Right cardiac atrium (tissue), 5 donors: ENCODE data around the gene LAMC2. TPM values are rescaled to one million over a fixed set of nuclear protein-coding genes. Genes with fewer than 3 reads are reported as not detected.

ENCODE experiments used
- ATAC-seq, 2 donors: fragments of 200-7000 bp; cut with Tn5 transposase; one replicate each; pipeline versions ENCODE4 v1.8.0 to v1.9.1; 2020; ENCODE audit warnings: moderate library complexity in 2 of 2, mild to moderate bottlenecking in 1 of 2
- DNase-seq, 3 donors: peaks; one replicate each; pipeline ENCODE4 v3.0.0-alpha.2; 2020
- H3K27ac ChIP-seq: one replicate; pipeline ENCODE4 v1.5.1; 2013; ENCODE audit warnings: mild to moderate bottlenecking, low read length, control low read depth, moderate library complexity
- H3K27me3 ChIP-seq: one replicate; pipeline ENCODE4 v1.6.1; 2013; ENCODE audit not compliant: control insufficient read depth, insufficient read depth
- H3K4me1 ChIP-seq: one replicate; pipeline ENCODE4 v1.6.1; 2013; ENCODE audit warnings: low read length; ENCODE audit not compliant: control insufficient read depth, insufficient read depth
- H3K4me3 ChIP-seq: one replicate; pipeline ENCODE4 v1.5.1; 2013; ENCODE audit warnings: low read length, control low read depth
- H3K9me3 ChIP-seq: one replicate; pipeline ENCODE4 v1.6.1; 2013; ENCODE audit warnings: low read length; ENCODE audit not compliant: control insufficient read depth
- WGBS: extraction: QIAGEN DNeasy Blood & Tissue Kit; methylation state at CpG from one replicate; pipeline ENCODE4 v1.1.7; 2013; 5-methylcytosine and 5-hydroxymethylcytosine counted together
- intact Hi-C, 4 donors: fragments of 100-400 bp; cut with DNase I; formaldehyde crosslinking; loops; one replicate each; pipeline versions ENCODE4 v1.11.0 to v1.14.0; 2022 to 2023
- polyA plus RNA-seq: library from polyadenylated mRNA; stranded (reverse); fragments of 200-250 nt; gene quantifications from one replicate; pipeline ENCODE4 v1.2.3, GENCODE V29; 2013
- total RNA-seq, 4 donors: library from RNA; stranded (reverse); fragmentation: NEBNext Ultra II Directional; extraction: Animal tissue kit (Norgen Biotek cat#: 25700); gene quantifications; one replicate each; pipeline ENCODE4 v1.2.1, GENCODE V29; 2021
- donor health status: healthy with polysubstance abuse.
- donor health status: DM: no; HTN: yes; CAD: no.
- donor health status: DM: no; HTN: no; CAD: no.
- donor health status: DM: no; HTN: yes; CAD: no; lungs with severe emphysema.
- donor health status: DM: yes; HTN: yes; CAD: no.

LAMC2 gene
- total and polyA plus RNA-seq, 5 donors: 0.70 to 3.0 (median 1.3) TPM

DNA sequence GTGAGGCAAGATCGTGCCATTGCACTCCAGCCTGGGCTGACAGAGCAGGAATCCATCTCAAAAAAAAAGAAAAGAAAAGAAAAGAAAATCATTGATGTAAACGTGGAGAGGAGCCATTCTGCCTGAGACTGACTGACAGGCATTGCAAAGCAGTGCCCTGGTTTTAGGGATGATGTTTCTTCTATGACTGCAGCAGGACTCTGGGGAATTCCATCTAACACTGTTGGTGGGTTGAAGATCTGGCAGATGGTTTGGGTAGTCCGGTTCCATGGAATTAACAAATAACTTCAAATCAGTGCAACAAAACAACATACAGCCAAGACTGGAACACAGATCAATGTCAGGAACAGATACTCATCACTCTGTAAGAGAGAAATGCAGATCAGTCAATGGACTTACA lies 17.8 kb upstream of the LAMC2 start:
- ATAC-seq (no peak), DNase-seq (no peak)
- no peaks in the 10 kb centered on the region for H3K4me1 ChIP-seq
- H3K27me3 ChIP-seq: no peaks in the 10 kb centered on the region
- H3K27ac ChIP-seq: no peak overlapping the region
- H3K4me3 ChIP-seq: no peak overlapping the region
- intact Hi-C loops: no loop called here
- 70% methylated on average over 3 of the region's 3 CpGs for WGBS
- H3K9me3 ChIP-seq: no peaks in the 10 kb centered on the region

DNA sequence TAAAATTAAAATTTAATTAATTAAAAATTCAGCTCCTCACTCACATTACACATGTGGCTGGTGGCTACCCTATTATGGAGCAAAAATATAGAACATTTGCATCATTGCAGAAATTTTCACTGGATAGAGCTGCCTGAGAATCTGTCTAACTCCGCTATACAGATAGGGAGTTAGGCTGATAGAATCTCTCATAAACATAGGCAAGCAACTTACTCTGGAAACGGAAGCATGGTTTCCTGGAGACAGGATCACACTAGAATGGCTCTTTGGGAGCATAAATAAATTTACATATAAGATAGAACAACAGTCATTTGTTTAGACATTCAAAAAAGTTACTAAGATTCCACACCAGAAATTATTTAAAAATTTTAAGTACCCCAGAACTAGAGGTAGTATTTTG lies 12.2 kb upstream of the LAMC2 start:
- Histone ChIP-seq H3K4me3 (no peak overlapping the region), H3K9me3 (no peaks in the 10 kb centered on the region), H3K27me3 (no peaks in the 10 kb centered on the region), H3K4me1 (no peaks in the 10 kb centered on the region), H3K27ac (no peak overlapping the region)
- intact Hi-C loops: no loop called here
- no peak for DNase-seq
- ATAC-seq: no peak
- WGBS: 50% methylated on average over 2 of the region's 2 CpGs

DNA sequence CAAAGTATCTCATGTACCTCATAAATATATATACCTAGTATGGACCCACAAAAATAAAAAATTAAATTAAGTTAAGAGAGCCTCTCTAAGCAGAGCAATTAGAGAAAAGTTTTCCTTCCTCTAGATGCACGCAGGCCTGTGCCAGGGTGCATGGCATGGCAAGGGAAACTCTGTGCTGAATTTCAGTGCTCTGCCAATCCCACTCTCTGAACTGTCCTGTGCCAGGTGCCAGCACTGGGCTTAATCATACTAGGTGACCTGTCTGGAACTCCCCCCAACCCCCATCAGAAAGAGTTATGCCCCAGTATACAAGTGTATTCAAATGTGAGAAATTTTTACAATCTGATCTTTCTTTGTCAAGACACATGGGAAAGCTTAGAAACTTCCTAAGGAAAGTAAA lies 10.4 kb upstream of the LAMC2 start:
- DNase-seq: no peak
- no peak overlapping the region for H3K4me3 ChIP-seq
- no peaks in the 10 kb centered on the region for H3K27me3 ChIP-seq
- H3K4me1 ChIP-seq: no peaks in the 10 kb centered on the region
- 89% methylated on average over 1 of the region's 1 CpG for WGBS
- H3K9me3 ChIP-seq: no peaks in the 10 kb centered on the region
- intact Hi-C loops: no loop called here
- H3K27ac ChIP-seq: no peak overlapping the region
- ATAC-seq: no peak

DNA sequence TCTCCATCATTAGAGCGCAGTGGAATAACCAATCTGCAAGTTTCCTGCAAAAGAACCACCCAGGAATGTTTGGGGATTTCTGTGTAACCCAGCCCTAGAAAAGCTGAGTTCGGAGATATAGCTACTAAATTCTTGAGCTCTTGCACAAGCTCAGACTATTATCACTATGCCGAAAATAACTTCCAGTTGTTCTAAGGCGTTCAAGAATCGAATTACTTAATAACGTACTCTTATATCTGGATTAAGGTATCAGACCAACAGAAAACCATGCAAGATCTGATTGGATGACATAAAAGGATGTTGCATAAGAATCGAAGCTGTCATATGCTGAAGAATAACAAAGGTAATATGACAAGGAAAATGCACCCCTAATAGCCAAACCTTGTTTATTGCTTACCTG lies 7.5 kb upstream of the LAMC2 start:
- DNase-seq (no peak), ATAC-seq (peak in 1 of 2 donors; percentile 24)
- H3K9me3 ChIP-seq: no peaks in the 10 kb centered on the region
- H3K4me1 ChIP-seq: peaks cover 2% of the 10 kb centered on the region
- no peaks in the 10 kb centered on the region for H3K27me3 ChIP-seq
- no peak overlapping the region for H3K27ac ChIP-seq
- intact Hi-C loops: no loop called here
- 56% methylated on average over 7 of the region's 7 CpGs for WGBS
- H3K4me3 ChIP-seq: no peak overlapping the region

DNA sequence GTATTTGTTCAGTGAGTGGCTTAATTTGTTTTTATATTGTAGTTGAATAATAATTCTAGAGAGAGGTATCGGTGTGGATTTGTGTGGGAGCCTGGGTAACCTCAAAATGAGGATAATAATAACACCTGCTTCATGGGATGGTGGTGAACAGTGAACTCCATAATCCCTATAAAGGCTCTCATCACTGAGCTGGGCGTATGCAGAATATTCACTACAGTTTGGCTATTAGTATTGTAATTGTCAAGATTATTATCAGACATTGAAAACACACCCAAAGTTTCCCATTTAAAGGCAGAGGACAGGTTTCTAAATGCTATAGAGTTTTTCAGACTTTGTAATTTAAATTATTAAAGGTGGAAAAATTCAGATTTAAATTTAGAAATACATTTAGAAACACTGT lies 7.0 kb upstream of the LAMC2 start:
- intact Hi-C loops: no loop called here
- H3K9me3 ChIP-seq: no peaks in the 10 kb centered on the region
- H3K27ac ChIP-seq: no peak overlapping the region

DNA sequence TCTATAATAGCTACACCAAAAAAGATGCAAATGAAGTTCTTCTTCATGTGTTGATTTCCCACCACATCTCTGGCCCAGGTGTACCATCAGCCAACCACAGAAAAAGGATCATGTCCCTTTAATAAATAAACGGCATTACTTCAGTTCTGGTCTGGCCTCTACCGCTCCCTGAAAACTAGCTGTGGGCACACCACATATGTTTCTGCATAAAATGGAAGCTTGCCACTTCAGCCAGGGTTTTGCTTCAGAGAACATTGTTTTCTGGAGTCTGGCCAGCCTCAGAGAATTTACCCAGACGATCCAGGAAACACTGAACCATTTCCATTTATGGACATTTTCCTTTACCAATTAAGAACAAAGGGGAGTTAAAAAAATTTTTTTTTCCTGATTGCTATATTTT lies 5.8 kb upstream of the LAMC2 start:
- WGBS: 6% methylated on average over 3 of the region's 3 CpGs
- Histone ChIP-seq H3K27me3 (no peaks in the 10 kb centered on the region), H3K9me3 (no peaks in the 10 kb centered on the region), H3K4me1 (peaks cover 2% of the 10 kb centered on the region), H3K4me3 (no peak overlapping the region), H3K27ac (peak overlapping the region; percentile 92)
- DNase-seq: peak; percentile 17 to 70 (median 55)
- intact Hi-C loops: no loop called here
- peak; percentile 76 to 78 for ATAC-seq

More for the DNA sequence above, 7.0 kb upstream of the LAMC2 start:
- ATAC-seq (no peak), DNase-seq (no peak)
- Histone ChIP-seq H3K4me3 (no peak overlapping the region), H3K4me1 (peaks cover 2% of the 10 kb centered on the region), H3K27me3 (no peaks in the 10 kb centered on the region)
- 84% methylated on average over 2 of the region's 2 CpGs for WGBS

DNA sequence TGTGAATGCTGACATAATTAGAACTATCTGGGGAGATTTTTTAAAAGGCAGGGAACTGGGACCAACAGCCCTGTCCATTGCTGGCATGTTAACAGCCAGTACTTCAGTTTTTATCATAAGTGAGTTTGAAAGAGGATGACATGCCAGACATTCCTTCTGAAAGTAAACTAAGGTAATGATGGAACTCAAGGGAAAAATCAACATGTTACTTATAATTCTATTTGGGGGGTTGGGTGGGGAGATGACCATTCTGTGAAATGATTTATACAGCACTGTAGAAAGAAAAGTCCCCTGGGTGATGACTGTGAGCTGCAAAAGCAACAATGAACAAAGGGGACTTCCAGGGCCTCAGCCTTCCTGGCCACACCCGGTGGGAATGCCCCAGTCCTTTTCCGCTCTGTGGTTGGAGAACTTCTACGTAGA lies 5.4 kb upstream of the LAMC2 start:
- 17% methylated on average over 3 of the region's 3 CpGs for WGBS
- Histone ChIP-seq H3K27me3 (no peaks in the 10 kb centered on the region), H3K27ac (peak overlapping the region; percentile 62), H3K4me3 (no peak overlapping the region), H3K4me1 (peaks cover 2% of the 10 kb centered on the region), H3K9me3 (no peaks in the 10 kb centered on the region)
- peak; percentile 85 to 97 for ATAC-seq
- intact Hi-C loops: no loop called here
- DNase-seq: peak; percentile 75 to 78 (median 77)

DNA sequence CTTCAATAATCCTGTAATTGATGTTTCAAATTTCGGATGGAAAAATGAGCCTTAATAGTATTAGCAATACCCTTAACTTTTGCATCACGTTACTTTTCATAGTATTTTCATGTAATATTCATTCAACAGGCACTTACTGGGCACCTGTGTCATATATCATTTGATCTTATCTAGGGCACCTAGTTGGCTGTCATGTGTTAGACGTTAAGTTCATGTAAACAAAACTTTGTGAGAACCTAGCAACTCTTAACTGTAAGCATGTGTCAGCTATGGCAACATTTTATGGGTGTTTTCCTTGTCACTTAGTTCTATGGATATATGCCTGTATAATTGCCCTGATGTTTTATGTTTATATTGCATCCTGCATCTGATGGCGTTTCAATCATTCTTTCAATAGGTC lies 777 bp downstream of the LAMC2 start:
- H3K27ac ChIP-seq: no peak overlapping the region
- H3K9me3 ChIP-seq: no peaks in the 10 kb centered on the region
- WGBS: 89% methylated on average over 4 of the region's 4 CpGs
- no peaks in the 10 kb centered on the region for H3K27me3 ChIP-seq
- no peaks in the 10 kb centered on the region for H3K4me1 ChIP-seq
- ATAC-seq: no peak
- no peak for DNase-seq
- intact Hi-C loops: no loop called here
- H3K4me3 ChIP-seq: no peak overlapping the region

DNA sequence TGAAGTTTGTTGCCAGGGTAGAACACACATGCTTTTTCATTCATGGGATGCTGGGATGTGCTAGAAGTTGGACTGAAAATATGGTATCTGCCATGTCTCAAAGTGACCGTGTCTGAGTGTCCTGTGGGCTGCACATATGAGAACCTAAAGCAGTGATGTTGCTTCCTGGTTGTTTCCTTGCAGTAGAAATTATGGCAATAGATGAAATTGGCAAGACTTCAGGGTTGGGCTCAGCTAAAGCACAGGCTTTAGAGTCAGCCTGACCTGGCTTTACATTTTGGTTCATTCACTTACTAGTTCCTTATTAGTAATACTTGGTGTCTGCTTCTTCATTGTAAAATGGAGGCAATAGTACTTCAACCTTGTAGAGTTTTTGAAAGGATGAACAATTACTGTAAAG lies 2.2 kb downstream of the LAMC2 start:
- WGBS: 66% methylated on average over 1 of the region's 1 CpG

DNA sequence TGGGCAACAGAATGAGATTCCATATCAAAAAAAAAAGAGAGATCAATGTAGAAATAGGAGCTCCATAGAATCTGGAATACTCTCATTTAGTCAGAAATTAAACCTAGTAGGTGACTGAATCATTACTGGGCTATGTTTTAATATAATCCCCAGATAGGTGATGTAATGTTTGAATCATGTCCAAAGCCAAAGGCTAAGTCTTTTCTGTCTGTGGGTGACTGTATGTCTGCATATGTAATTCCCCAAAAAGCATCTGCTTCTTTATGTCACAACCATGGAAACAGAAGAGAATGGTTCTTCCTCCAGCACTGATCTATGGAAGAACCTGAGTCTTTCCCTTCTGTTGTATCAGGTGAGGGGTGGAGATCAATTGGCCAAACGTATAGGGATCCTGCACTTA lies 5.8 kb downstream of the LAMC2 start:
- Histone ChIP-seq H3K9me3 (no peaks in the 10 kb centered on the region), H3K4me1 (no peaks in the 10 kb centered on the region), H3K27me3 (no peaks in the 10 kb centered on the region), H3K27ac (no peak overlapping the region), H3K4me3 (no peak overlapping the region)
- DNase-seq (no peak), ATAC-seq (no peak)
- WGBS: 70% methylated on average over 1 of the region's 1 CpG
- intact Hi-C loops: no loop called here

More for the DNA sequence above, 2.2 kb downstream of the LAMC2 start:
- no peaks in the 10 kb centered on the region for H3K9me3 ChIP-seq
- DNase-seq (no peak), ATAC-seq (no peak)
- intact Hi-C loops: no loop called here
- H3K27me3 ChIP-seq: no peaks in the 10 kb centered on the region
- H3K27ac ChIP-seq: no peak overlapping the region
- H3K4me1 ChIP-seq: no peaks in the 10 kb centered on the region
- H3K4me3 ChIP-seq: no peak overlapping the region

DNA sequence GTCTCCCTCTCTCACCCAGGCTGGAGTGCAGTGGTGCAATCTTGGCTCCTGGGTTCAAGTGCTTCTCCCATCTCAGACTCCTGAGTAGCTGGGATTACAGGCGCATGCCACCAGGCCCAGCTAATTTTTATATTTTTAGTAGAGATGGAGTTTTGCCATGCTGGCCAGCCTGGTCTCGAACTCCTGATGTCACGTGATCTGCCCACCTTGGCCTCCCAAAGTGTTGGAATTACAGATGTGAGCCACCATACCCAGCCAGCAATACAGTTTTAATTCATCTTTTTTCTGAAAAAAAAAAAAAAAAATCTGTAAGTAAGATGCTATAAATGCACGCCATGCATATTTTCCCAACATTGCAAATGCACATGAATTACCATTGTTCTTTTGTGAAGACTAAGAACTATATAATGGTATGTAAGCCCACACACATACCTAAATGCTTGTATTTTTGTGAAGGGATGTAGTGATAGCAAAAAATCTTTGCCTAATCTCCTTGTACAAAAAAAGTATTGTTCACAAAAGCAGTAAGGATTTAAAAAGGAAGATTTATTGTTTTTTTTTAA lies 8.0 kb downstream of the LAMC2 start:
- intact Hi-C loops: no loop called here
- no peaks in the 10 kb centered on the region for H3K27me3 ChIP-seq
- DNase-seq (no peak), ATAC-seq (no peak)
- H3K27ac ChIP-seq: no peak overlapping the region
- H3K9me3 ChIP-seq: no peaks in the 10 kb centered on the region
- 95% methylated on average over 4 of the region's 4 CpGs for WGBS
- H3K4me1 ChIP-seq: no peaks in the 10 kb centered on the region
- H3K4me3 ChIP-seq: no peak overlapping the region

DNA sequence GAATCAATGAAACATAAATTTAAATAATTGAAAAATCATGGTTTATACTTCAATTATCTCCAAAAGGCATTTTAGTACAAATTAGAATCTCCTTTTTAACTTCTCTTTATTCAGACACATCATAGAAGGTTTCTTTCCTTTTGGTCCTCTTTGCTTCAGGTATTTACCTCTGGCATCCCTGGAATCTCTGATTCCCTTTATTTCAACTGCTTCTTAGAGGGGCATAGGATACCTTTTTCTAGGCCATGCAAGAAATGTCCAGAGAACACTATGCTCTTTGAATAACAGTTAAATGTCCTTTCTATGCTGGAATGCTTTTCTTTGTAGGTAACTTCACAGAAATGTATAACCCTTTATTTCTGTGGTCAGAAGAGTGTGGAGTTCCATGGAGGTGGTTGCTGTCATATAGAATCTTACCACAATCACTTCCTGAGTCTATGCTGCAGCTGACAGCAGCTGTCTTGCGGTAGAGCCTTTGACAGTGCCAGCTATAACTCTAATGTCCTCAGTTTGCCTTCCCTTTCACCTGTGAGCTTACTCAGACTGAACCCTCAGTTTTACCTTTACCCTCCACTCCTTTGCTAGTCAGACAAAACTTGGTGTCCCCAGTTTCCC lies 8.6 kb downstream of the LAMC2 start:
- Histone ChIP-seq H3K27ac (no peak overlapping the region), H3K9me3 (no peaks in the 10 kb centered on the region), H3K27me3 (no peaks in the 10 kb centered on the region), H3K4me1 (no peaks in the 10 kb centered on the region), H3K4me3 (no peak overlapping the region)
- WGBS: 82% methylated on average over 1 of the region's 1 CpG
- ATAC-seq: peak in 1 of 2 donors; percentile 11
- intact Hi-C loops: no loop called here
- no peak for DNase-seq
